Testis (tissue), 3 donors: Measurements from ENCODE around the gene PRR7. TPM values are rescaled to one million over a fixed set of nuclear protein-coding genes. Genes with fewer than 3 reads are reported as not detected.

Source experiments
- DNase-seq: peaks from one replicate; pipeline ENCODE4 v3.0.0-alpha.2; 2019
- H3K27ac ChIP-seq, 2 donors: fragments of 200-600 bp; sonication (generic); one replicate each; pipeline ENCODE4 v1.5.1; 2019
- H3K27me3 ChIP-seq: fragments of 200-600 bp; sonication (generic); one replicate; pipeline ENCODE4 v1.5.1; 2019
- H3K36me3 ChIP-seq: fragments of 200-600 bp; sonication (generic); one replicate; pipeline ENCODE4 v1.5.1; 2017; ENCODE audit warnings: low read depth; ENCODE audit errors: missing control alignments
- H3K4me1 ChIP-seq: fragments of 200-600 bp; sonication (generic); one replicate; pipeline ENCODE4 v1.5.1; 2019
- H3K4me3 ChIP-seq, 2 donors: fragments of 200-600 bp; sonication (generic); one replicate each; pipeline ENCODE4 v1.5.1; 2017 to 2019
- H3K9me3 ChIP-seq: fragments of 200-600 bp; sonication (generic); one replicate; pipeline ENCODE4 v1.5.1; 2017
- POLR2A ChIP-seq: fragments of 450-650 bp; IDR thresholded peaks from one replicate; pipeline ENCODE4 v1.6.1; 2017; ENCODE audit warnings: antibody characterized with exemption, mild to moderate bottlenecking, moderate library complexity
- WGBS, 2 donors: methylation state at CpG; one replicate each; pipeline ENCODE4 v1.1.5; 2018; 5-methylcytosine and 5-hydroxymethylcytosine counted together
- intact Hi-C: fragments of 100-400 bp; cut with DNase I; formaldehyde crosslinking; loops from one replicate; pipeline ENCODE4 v1.15.1; 2023; ENCODE audit warnings: low total_unique reads
- polyA plus RNA-seq: library from polyadenylated mRNA; stranded (reverse); fragments of 350-450 nt; fragmentation: Illumina TruSeq; extraction: RNeasy Lipid Tissue Mini Kit (QIAGEN cat#74804); gene quantifications from one replicate; pipeline ENCODE4 v1.2.3, GENCODE V29; 2014; ENCODE audit warnings: low read depth, low replicate concordance; ENCODE audit not compliant: insufficient read depth
- total RNA-seq, 2 donors: library from RNA; depleted of rRNA; stranded (reverse); fragments of >200 nt; gene quantifications; one replicate each; pipeline ENCODE4 v1.2.3, GENCODE V29; 2016
- TF ChIP-seq, protein P1 (sequence below), 3 experiments: fragments of 450-650 bp in 2 of 3; fragments of 200-600 bp in 1 of 3; sonication (generic) in 1 of 3; IDR thresholded peaks; one replicate each; pipeline ENCODE4 v1.5.1; 2016 to 2019; ENCODE audit warnings: antibody characterized with exemption in 3 of 3, mild to moderate bottlenecking in 2 of 3, moderate library complexity in 1 of 3

PRR7 gene
- total and polyA plus RNA-seq, 3 donors from 2014 or later, result 2.8 to 23.2 (median 19.9) TPM

DNA sequence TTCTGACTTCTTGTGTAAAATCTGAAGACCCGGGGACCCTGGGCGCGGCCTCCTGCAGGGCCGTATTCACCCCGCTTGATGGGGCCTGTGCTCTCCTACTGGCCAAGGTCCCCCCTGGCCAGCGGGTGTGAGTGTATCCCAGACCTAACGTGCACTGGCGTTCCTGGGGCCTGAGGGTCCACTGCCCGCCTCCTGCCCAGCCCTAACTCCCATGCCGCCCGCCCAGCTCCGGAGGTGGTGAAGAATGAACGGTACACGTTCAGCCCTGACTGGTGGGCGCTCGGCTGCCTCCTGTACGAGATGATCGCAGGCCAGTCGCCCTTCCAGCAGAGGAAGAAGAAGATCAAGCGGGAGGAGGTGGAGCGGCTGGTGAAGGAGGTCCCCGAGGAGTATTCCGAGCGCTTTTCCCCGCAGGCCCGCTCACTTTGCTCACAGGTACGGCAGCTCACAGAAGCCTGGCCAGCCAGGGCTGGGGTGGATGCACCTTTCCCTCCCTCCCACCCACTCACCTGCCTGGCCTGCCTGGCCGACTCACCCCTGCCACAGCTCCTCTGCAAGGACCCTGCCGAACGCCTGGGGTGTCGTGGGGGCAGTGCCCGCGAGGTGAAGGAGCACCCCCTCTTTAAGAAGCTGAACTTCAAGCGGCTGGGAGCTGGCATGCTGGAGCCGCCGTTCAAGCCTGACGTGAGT, 10.6 kb upstream of the PRR7 start:
- TF ChIP-seq, protein P1, sequence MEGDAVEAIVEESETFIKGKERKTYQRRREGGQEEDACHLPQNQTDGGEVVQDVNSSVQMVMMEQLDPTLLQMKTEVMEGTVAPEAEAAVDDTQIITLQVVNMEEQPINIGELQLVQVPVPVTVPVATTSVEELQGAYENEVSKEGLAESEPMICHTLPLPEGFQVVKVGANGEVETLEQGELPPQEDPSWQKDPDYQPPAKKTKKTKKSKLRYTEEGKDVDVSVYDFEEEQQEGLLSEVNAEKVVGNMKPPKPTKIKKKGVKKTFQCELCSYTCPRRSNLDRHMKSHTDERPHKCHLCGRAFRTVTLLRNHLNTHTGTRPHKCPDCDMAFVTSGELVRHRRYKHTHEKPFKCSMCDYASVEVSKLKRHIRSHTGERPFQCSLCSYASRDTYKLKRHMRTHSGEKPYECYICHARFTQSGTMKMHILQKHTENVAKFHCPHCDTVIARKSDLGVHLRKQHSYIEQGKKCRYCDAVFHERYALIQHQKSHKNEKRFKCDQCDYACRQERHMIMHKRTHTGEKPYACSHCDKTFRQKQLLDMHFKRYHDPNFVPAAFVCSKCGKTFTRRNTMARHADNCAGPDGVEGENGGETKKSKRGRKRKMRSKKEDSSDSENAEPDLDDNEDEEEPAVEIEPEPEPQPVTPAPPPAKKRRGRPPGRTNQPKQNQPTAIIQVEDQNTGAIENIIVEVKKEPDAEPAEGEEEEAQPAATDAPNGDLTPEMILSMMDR (IDR thresholded peaks at IDR 0.05), result no peak
- no peak for TF ChIP-seq POLR2A
- Histone ChIP-seq H3K4me3 (no peak overlapping the region), H3K27ac (no peak overlapping the region), H3K9me3 (no peaks in the 10 kb centered on the region), H3K4me1 (no peaks in the 10 kb centered on the region), H3K36me3 (no peaks in the 10 kb centered on the region), H3K27me3 (no peaks in the 10 kb centered on the region)
- intact Hi-C loops, result no loop called here
- DNase-seq, result no peak
- 92 to 93% methylated on average over 25 to 37 of the region's 37 CpGs for WGBS, 2 donors

DNA sequence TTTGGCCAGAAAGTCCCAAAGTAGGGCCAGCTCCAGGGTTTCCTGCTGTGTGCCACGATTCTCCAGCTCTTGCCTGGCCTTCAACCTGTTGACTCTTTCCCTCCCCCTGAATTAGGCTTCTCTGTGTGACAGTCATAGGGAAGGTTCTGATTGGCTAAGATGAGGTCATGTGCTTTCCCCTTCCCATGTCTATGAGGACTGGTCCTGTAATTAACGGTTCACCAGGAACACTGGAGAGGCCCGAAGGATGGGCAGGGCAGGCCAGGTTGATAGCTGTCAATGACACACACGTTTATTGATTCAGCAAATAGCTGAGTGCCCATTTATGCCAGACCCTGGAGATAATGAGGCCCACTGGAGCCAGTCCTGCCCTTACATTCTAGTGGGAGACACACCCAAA, 9.0 kb upstream of the PRR7 start:
- TF ChIP-seq POLR2A, result no peak
- TF ChIP-seq, protein P1 (IDR thresholded peaks at IDR 0.05), result no peak
- 72 to 87% methylated on average over 3 to 4 of the region's 4 CpGs for WGBS, 2 donors
- Histone ChIP-seq H3K36me3 (no peaks in the 10 kb centered on the region), H3K27me3 (no peaks in the 10 kb centered on the region), H3K4me1 (no peaks in the 10 kb centered on the region), H3K27ac (no peak overlapping the region), H3K4me3 (no peak overlapping the region), H3K9me3 (no peaks in the 10 kb centered on the region)
- DNase-seq, result no peak
- intact Hi-C loops, result no loop called here

DNA sequence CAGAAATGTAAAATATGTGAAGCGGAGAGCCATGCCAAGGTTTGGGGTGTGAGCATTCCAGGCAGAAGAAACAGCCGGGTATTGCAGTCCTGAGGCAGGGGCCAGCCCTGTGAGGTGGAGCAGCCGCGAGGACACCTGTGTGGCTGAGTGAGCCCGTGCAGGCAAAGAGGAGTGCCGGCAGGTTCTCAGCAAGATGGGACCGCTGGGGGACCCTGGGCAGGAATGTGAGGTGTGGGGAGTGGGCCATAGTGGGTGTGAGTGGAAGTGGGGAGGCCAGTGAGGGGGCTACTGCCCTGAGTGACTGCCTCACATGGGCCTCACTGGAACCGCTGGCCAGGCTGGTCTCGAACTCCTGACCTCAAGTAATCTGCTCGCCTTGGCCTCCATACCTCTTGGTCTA, 8.1 kb upstream of the PRR7 start:
- Histone ChIP-seq H3K4me1 (no peaks in the 10 kb centered on the region), H3K4me3 (no peak overlapping the region), H3K27ac (no peak overlapping the region), H3K27me3 (no peaks in the 10 kb centered on the region), H3K9me3 (no peaks in the 10 kb centered on the region), H3K36me3 (no peaks in the 10 kb centered on the region)
- TF ChIP-seq POLR2A, result no peak
- TF ChIP-seq, protein P1 (IDR thresholded peaks at IDR 0.05), result no peak
- intact Hi-C loops, result no loop called here
- no peak for DNase-seq
- WGBS, 2 donors, result 88 to 97% methylated on average over 10 of the region's 10 CpGs

DNA sequence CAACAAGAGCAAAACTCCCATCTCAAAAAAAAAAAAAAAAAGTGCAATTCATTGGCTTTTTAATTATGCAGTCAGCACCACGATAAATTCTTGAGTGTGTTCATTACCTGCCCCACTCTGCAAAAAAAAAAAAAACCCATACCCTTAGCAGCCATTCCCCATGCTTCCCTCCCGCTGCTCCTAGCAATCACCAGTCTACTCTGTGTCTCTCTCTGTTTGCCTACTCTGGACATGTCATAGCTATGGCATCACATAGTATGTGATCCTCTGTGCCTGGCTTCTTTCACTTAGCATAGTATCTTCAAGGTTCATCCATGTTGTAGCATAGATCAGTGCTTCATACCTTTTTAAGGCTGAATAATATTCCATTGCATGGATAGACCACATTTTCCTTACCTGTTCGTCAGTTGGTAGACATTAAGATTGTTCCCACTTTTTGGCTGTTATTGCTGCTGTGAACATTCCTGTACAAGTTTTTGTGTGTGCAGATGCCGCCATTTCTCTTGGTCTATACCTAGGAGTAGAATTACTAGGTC, 7.0 kb upstream of the PRR7 start:
- H3K27ac ChIP-seq, result no peak overlapping the region
- H3K36me3 ChIP-seq, result no peaks in the 10 kb centered on the region

More for the DNA sequence above, 7.0 kb upstream of the PRR7 start:
- WGBS, 2 donors, result 96 to 97% methylated on average over 4 of the region's 4 CpGs
- no peaks in the 10 kb centered on the region for H3K4me1 ChIP-seq
- no peak overlapping the region for H3K4me3 ChIP-seq
- DNase-seq, result no peak
- no peak for TF ChIP-seq POLR2A
- TF ChIP-seq, protein P1 (IDR thresholded peaks at IDR 0.05), result no peak
- intact Hi-C loops, result no loop called here
- no peaks in the 10 kb centered on the region for H3K27me3 ChIP-seq
- H3K9me3 ChIP-seq, result no peaks in the 10 kb centered on the region
